Stimulated activated CD8-positive, alpha-beta memory T cell treated with anti-CD3 and anti-CD28 coated beads, Interleukin-15, amount 100 ng/mL, for 4 hours (primary cell): ENCODE measurements around the gene TEX13D.
"Not testable (repeated sequence)": the region's sequence is repeated elsewhere in the genome, so short reads cannot be mapped to it uniquely, and the experiment has no call there.

Source experiments
- DNase-seq, 2 donors: peaks; one replicate each; pipeline ENCODE4 v3.0.0-alpha.2; 2020; ENCODE audit warnings: low read depth in 2 of 2

Gene TEX13D

DNA sequence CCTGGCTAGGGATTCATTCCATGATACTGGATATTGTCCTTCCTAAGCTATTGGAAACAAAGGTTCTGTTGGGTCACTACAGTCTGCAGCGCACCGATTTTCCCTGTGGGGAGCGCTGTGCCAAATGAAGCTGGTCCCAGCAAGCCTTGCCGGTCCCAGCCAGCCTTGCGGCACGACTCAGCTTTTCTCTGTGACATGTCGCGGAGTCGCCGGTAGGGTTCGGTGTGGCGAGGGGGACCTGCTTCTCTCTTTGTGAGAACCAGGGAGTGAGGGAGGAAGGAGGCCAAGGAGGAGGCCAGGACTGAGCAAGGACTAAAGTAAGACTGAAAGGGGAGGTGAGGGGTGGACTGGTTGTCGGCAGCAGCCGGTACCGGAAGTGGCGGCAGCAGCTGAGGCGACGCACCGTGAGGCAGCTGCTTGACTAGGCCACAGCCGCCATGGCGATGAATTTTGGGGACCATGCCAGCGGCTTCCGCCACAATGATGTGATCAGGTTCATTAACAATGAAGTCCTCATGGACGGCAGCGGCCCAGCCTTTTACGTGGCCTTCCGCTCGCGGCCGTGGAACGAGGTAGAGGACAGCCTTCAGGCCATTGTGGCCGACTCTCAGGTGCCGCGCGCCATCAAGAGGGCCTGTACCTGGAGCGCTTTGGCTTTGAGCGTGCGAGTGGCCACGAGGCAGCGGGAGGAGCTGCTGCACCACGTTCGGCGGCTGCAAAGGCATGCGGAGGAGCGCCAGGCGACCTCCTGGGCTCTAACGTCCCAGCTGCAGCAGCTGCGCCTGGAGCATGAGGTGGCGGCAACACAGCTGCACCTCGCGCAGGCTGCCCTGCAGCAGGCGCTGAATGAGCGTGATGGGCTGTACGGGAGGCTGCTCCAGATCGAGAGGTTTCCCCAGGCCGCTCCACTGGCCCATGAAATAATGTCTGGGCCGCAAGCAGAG is at the start of gene TEX13D:
TEX13D (plus strand) TSS at position 180 of the 944 bp plus-strand sequence; CDS start at position 438, 258 bp downstream.
- no peak for DNase-seq

- no peak for DNase-seq
Observed at GRCh38 chrX:124289443-124289842, 43.0 kb upstream of the TEX13D start.

GRCh38 chrX:124293810-124294209 is 38.6 kb upstream of the TEX13D start:
- no peak for DNase-seq

DNA sequence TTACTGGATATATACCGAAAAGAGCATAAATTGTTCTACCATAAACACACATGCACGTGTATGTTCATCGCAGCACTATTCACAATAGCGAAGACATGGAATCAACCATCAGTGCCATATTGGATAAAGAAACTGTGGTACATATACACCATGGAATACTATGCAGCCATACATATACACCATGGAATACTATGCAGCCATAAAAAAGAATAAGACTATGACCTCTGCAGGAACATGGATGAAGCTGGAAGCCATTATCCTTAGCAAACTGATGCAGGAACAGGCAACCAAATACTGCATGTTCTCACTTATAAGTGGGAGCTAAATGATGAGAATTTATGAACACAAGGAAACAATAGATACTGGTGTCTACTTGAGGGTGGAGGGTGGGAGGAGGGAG is 33.1 kb upstream of the TEX13D start:
- not testable (repeated sequence) for DNase-seq

- DNase-seq = no peak
Observed at GRCh38 chrX:124300405-124300804, 32.1 kb upstream of the TEX13D start.

GRCh38 chrX:124307253-124307907 is 25.1 kb upstream of the TEX13D start:
- DNase-seq = no peak

- DNase-seq = no peak
Observed at GRCh38 chrX:124325732-124326131, 6.7 kb upstream of the TEX13D start.

GRCh38 chrX:124328765-124329164 is 3.7 kb upstream of the TEX13D start:
- DNase-seq = no peak

DNA sequence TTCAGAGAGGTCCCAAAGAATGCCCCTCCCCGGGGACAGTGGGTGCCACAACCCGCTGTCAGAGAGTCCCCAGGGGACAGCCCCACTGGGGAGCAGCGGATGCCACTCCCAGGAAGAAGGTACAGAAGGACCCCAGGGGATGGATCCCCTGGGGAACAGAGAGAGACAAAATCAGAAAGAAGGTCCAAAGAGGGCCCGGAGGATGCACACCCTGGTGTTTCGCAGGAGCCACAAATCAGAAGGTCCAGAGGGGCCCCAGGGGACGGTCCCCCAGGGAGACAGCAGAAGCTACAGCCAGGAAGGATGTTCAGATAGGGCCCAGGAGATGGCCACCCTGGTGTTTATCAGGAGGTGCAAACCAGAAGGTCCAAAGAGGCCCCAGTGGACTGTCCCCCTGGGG is 1.4 kb downstream of the TEX13D start:
- no peak for DNase-seq

DNA sequence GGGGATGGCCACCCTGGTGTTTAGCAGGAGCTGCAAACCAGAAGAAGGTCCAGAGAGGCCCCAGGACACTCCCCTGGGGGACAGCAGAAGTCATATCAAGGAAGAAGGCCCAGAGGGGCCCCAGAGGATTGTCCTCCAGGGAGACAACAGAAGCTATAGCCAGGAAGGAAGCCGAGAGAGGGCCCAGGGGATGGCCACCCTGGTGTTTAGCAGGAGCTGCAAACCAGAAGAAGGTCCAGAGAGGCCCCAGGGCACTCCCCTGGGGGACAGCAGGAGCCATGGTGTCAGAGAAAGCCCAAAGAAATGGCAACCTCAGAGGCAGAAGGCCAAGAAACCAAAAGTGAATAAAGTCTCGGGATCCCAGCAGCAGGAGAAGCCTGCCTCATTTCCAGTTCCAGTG is 2.1 kb downstream of the TEX13D start:
- not testable (repeated sequence) for DNase-seq

- DNase-seq = no peak
Observed at GRCh38 chrX:124335598-124335997, 3.1 kb downstream of the TEX13D start.

DNA sequence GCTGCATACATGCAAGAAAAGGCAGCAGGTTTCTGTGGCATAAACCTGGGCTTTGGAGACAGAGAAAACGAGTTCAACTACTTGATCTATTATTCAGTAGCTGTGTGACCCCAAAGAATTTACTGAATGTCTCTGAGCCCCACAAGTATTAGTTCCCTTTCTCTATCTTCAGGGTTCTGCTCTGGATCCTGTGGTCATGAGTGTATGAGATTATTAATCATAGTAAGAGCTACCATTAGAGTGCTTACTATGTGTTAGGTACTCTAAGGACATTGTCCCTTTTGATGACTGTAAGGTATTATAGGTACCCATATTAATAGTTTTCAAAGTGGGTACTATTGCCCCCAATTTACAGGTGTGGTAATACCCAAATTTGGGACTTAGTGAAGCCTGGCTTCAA is 5.5 kb downstream of the TEX13D start:
- no peak for DNase-seq

DNA sequence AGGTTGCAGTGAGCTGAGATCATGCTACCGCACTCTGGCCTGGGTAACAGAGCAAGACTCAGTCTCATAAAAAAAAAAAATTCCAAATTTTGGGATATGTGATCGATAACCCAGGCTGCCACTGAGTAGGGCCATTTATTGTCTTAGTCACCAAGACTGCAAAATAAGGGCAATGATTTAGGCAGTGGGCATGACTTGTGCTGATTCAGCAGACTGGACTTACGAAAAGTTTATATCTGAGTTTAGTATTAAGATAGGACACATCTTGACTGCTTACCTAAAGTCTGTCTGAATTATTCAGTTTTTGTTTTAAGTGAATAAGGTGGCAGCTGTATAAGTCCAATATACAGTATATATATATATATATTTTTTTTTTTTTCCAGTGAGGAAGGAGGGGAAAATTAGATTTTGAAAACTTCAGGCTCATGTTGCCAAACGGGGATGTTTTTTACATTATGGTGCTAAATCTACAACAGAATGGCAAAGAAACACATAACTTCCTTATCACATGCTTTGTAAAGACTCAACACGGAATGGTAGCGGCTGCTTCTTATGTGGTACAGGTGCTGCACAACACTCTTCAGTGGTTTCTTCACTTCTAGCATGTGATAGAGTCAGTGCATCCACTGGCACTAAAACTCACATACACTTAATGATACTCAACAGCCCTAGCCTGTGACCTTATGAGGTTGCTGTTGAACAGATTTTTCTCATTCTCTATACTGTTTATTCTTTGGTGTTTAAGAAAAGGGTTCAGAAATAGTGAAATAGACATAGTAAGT is 6.5 kb downstream of the TEX13D start:
- no peak for DNase-seq

DNA sequence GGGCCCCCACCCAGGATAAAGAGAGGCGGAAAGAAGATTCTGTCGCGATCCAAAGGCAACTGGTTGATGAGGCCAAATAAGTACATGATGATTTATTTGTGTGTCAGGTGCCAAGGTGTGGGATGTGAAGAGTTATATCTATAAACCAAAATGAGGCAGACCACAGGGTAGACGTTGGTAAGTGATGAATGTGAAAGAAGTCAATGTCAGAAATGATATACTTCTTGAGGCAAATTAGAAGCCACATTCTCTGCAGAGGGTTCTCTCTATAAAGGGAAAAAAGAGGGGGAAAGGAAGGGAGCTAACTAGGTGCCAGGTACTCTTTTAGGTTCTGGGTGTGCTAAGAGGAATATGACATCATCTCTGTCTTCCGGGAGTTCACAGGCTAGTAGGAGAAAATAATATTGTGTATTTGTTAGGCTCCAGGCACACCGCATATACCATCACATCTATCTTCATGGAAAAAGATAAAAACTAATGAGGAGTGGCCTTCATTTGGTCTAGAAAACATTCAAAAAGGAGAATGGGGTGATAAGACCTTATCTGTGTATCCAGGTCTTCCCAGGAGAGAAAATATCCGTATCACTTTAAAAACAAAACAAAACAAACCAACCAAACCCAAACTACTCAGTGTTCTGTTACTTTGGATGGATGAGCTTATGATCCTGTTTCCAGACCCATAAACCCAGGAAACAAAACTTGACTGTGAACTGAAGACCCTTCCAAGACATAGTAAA is 9.1 kb downstream of the TEX13D start:
- no peak for DNase-seq

GRCh38 chrX:124342174-124342867 is 9.9 kb downstream of the TEX13D start:
- no peak for DNase-seq

GRCh38 chrX:124343016-124343415 is 10.6 kb downstream of the TEX13D start:
- no peak for DNase-seq

GRCh38 chrX:124344246-124344645 is 11.8 kb downstream of the TEX13D start:
- no peak for DNase-seq

DNA sequence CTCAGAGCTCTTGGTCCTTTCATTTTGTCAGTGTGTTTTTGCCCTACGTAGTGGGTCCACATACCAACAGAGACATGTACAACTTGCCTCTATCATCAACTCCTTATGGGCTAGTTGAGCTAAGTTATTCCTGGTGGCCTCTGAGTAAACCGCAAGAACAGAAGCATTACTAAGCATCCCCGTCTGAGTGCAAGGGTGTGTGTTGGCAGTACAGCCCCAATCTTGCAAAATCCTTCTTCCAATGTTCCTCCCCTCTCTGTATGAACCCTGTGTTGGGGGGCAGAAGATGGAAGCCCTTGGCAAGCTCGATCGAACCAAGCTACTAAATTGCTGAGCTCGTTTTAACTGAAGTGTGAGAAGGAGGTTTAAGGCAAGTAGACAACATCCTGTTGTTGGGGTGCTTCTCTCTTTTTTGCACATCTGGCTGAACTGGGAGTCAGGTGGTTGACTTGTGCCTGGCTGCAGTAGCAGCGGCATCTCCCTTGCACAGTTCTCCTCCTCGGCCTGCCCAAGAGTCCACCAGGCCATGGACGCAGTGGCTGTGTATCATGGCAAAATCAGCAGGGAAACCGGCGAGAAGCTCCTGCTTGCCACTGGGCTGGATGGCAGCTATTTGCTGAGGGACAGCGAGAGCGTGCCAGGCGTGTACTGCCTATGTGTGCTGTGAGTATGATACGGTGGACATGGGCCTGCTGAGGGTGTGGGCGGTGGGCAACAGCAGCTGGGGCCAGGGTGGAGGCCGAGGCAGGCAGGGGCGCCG is 13.8 kb downstream of the TEX13D start, which contains the start of gene SH2D1A:
SH2D1A (plus strand) TSS at position 447 of the 760 bp plus-strand sequence; CDS start at position 527, 80 bp downstream.
- no peak for DNase-seq

DNA sequence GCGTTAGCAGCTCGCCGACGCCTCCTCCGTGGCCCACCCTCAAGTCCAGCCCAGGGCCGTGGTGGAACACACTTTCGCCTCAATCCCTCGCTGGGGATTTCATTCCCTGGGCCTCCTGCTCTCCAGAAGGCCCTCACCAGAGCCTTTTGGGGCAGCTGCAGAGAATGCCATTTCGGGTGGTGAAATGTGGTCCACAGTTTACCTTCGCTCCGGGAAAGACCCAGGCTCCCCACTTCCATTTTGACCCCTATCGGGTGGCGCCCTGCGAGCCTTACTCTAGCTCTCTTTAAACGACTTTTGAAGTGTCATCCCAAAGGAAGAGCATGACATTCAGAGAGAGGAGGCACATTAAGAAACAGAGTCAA is 14.4 kb downstream of the TEX13D start:
- no peak for DNase-seq

DNA sequence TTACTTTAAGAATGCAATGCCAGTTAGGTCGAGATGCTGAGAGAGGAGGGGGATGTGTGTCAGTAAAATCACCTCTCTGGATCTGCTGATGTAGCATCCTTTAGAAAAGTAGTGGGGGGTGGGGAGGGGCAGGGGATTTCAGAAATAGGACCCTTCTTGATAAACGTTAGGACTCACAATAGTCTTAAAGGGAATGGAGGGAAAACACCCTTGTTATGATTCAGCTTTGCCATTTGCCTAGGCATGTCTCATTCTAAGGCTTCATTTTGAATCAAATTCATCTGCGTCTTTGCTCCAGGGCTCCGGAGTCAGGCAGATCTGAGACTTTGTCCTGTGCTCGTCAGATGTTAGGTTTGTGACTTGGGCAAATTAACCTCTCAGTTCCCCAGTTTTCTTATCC is 14.8 kb downstream of the TEX13D start:
- DNase-seq = peak in 1 of 2 donors; percentile 40
